Esophagus squamous epithelium (tissue), 5 donors: ENCODE measurements around the gene SIPA1. TPM values are rescaled to one million over a fixed set of nuclear protein-coding genes. Genes with fewer than 3 reads are reported as not detected.

Experiments used
- DNase-seq: peaks from one replicate; lab custom pipeline; 2025; lab: John Stamatoyannopoulos, UW
- H3K27ac ChIP-seq, 4 donors: fragments of 200-600 bp; sonication (generic); one replicate each; pipeline ENCODE4 v1.5.1; 2016 to 2019; ENCODE audit warnings: mild to moderate bottlenecking in 1 of 4
- H3K27me3 ChIP-seq, 4 donors: fragments of 200-600 bp; sonication (generic); 1 replicate in 3 of 4; 2 replicates in 1 of 4; pipeline versions ENCODE4 v1.5.1 to v1.6.0; 2017 to 2021; ENCODE audit warnings: antibody characterized with exemption in 1 of 4
- H3K36me3 ChIP-seq, 3 donors: fragments of 200-600 bp; sonication (generic); one replicate each; pipeline ENCODE4 v1.5.1; 2016 to 2019
- H3K4me1 ChIP-seq, 3 donors: fragments of 200-600 bp; sonication (generic); one replicate each; pipeline ENCODE4 v1.5.1; 2017 to 2019
- H3K4me3 ChIP-seq, 4 donors: fragments of 200-600 bp; sonication (generic); 1 replicate in 3 of 4; 2 replicates in 1 of 4; pipeline ENCODE4 v1.5.1; 2016 to 2019; ENCODE audit warnings: mild to moderate bottlenecking in 2 of 4, moderate library complexity in 1 of 4
- H3K9me3 ChIP-seq, 3 donors: fragments of 200-600 bp; sonication (generic); one replicate each; pipeline ENCODE4 v1.5.1; 2016 to 2019
- POLR2A ChIP-seq, 4 donors: fragments of 450-650 bp; IDR thresholded peaks; one replicate each; pipeline ENCODE4 v1.6.1; 2017; ENCODE audit warnings: antibody characterized with exemption in 4 of 4, mild to moderate bottlenecking in 4 of 4, moderate library complexity in 3 of 4
- WGBS, 2 donors: methylation state at CpG; one replicate each; pipeline ENCODE4 v1.1.5; 2018; 5-methylcytosine and 5-hydroxymethylcytosine counted together
- intact Hi-C: fragments of 100-400 bp; cut with DNase I; formaldehyde crosslinking; loops from one replicate; pipeline ENCODE4 v1.15.0; 2022
- small RNA-seq, 4 donors: library from RNA; depleted of rRNA; stranded (forward); fragments of <200 nt; gene quantifications; one replicate each; pipeline ENCODE3, GENCODE V24; 2016
- total RNA-seq, 4 donors: library from RNA; depleted of rRNA; stranded (reverse); fragments of >200 nt; gene quantifications; one replicate each; pipeline ENCODE4 v1.1.0, GENCODE V29; 2016
- TF ChIP-seq, protein P1 (sequence below), 6 experiments: fragments of 450-650 bp in 4 of 6; fragments of 200-600 bp in 2 of 6; sonication (generic) in 2 of 6; IDR thresholded peaks; one replicate each; pipeline ENCODE4 v1.5.1; 2016 to 2019; ENCODE audit warnings: antibody characterized with exemption in 6 of 6, mild to moderate bottlenecking in 4 of 6, moderate library complexity in 4 of 6
- donor health status: DM: yes; HTN: yes; CAD: no.

The SIPA1 gene
- total RNA-seq, 4 donors from 2014 or later = 7.8 to 29.2 (median 27.5) TPM

DNA sequence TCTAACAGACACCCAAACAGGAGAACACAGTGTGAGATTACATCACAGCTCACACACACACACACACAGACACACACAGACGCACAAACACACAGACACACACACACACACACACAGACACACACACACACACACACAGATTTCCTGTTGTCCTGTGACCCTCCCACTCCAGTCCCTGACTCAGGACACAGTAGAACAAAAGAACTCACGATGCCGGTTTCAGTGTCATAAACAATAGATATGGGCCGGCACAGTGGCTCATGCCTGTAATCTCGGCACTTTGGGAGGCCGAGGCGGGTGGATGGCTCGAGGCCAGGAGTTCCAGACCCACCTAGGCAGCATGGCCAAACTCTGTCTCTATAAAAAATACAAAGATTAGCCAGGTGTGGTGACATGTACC is 60.3 kb downstream of the SIPA1 start:
- Histone ChIP-seq H3K4me1 (peaks cover 0 to 18% (median 7%) of the 10 kb centered on the region in 3 donors), H3K27ac (no peak overlapping the region), H3K9me3 (no peaks in the 10 kb centered on the region), H3K36me3 (no peaks in the 10 kb centered on the region), H3K4me3 (no peak overlapping the region), H3K27me3 (no peaks in the 10 kb centered on the region)
- intact Hi-C loops = no loop called here
- no peak for TF ChIP-seq POLR2A (IDR thresholded peaks at IDR 0.05)
- TF ChIP-seq, protein P1, sequence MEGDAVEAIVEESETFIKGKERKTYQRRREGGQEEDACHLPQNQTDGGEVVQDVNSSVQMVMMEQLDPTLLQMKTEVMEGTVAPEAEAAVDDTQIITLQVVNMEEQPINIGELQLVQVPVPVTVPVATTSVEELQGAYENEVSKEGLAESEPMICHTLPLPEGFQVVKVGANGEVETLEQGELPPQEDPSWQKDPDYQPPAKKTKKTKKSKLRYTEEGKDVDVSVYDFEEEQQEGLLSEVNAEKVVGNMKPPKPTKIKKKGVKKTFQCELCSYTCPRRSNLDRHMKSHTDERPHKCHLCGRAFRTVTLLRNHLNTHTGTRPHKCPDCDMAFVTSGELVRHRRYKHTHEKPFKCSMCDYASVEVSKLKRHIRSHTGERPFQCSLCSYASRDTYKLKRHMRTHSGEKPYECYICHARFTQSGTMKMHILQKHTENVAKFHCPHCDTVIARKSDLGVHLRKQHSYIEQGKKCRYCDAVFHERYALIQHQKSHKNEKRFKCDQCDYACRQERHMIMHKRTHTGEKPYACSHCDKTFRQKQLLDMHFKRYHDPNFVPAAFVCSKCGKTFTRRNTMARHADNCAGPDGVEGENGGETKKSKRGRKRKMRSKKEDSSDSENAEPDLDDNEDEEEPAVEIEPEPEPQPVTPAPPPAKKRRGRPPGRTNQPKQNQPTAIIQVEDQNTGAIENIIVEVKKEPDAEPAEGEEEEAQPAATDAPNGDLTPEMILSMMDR (IDR thresholded peaks at IDR 0.05) = no peak
- no peak for DNase-seq
- WGBS, 2 donors = 23 to 53% methylated on average over 8 of the region's 8 CpGs

DNA sequence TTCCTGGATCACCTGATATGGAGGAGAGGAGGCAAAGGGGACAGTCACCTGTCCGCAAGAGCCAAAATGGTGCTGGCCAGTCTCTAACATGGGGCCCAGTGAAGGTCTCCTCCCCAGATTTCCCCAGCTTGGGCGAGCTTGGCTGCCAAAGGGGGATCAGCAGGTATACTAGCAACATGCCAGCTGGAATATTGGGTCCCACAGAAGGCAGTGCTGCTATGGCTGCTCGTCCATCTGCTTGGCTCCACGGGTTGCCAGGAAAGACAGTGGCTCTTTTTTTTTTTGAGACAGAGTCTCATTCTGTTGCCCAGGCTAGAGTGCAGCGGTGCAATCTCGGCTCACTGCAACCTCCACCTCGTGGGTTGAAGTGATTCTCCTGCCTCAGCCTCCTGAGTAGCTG is 61.4 kb downstream of the SIPA1 start:
- 73 to 79% methylated on average over 6 to 7 of the region's 7 CpGs for WGBS, 2 donors
- DNase-seq = no peak
- Histone ChIP-seq H3K4me1 (peaks cover 0 to 14% (median 7%) of the 10 kb centered on the region in 3 donors), H3K36me3 (no peaks in the 10 kb centered on the region), H3K27me3 (peaks cover 0 to 3% (median 0%) of the 10 kb centered on the region in 4 donors), H3K4me3 (no peak overlapping the region), H3K27ac (no peak overlapping the region), H3K9me3 (no peaks in the 10 kb centered on the region)
- intact Hi-C loops = no loop called here
- TF ChIP-seq, protein P1 (IDR thresholded peaks at IDR 0.05) = no peak
- TF ChIP-seq POLR2A (IDR thresholded peaks at IDR 0.05) = no peak

DNA sequence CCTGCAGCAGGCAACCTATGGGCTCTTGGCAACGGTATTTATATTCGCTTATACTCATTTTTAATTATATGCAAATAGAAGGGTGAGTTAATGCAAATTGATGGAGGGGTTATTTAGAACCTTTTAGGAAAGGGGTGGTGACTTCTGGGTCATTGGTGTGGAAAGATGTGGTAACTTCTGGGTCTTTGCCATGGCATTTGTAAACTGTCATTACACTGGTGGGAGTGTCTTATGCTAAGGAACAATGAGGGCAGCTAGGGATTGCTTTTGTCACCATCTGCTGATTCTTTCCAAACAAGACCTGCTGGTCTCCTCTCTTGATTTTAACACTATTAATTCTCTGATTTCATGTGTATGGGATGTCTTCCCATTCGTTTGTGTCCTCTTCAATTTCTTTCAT is 62.5 kb downstream of the SIPA1 start:
- Histone ChIP-seq H3K9me3 (no peaks in the 10 kb centered on the region), H3K36me3 (no peaks in the 10 kb centered on the region), H3K4me3 (no peak overlapping the region), H3K4me1 (peaks cover 0 to 9% (median 6%) of the 10 kb centered on the region in 3 donors), H3K27ac (no peak overlapping the region), H3K27me3 (peaks cover 0 to 3% (median 0%) of the 10 kb centered on the region in 4 donors)
- DNase-seq = no peak
- intact Hi-C loops = no loop called here
- WGBS, 2 donors = 64 to 66% methylated on average over 3 of the region's 3 CpGs
- TF ChIP-seq, protein P1 (IDR thresholded peaks at IDR 0.05) = no peak
- no peak for TF ChIP-seq POLR2A (IDR thresholded peaks at IDR 0.05)

Small RNA genes within 50 kb of the gene (small RNA-seq; reads per million reads assigned to genes)
- gene MIR4489 (0 reads per million in 4 donors), gene MIR4690 (0 to 0.36 (median 0) reads per million in 4 donors), gene RN7SL309P (0 reads per million in 4 donors)

Other genes with a start within 250 kb of the SIPA1 start
- gene NEAT1, start 215.3 kb upstream of the SIPA1 start, total RNA-seq = 100 to 1,000 TPM in 3 of 4 donors, 10 to 100 TPM in 1; 30.6 to 705 (median 357) TPM
- over 10,000 TPM in 2 of 4 donors, 1,000 to 10,000 TPM in 2; 1,739 to 13,677 (median 9,435) TPM for gene MALAT1, start 139.1 kb upstream of the SIPA1 start, total RNA-seq
- 10 to 100 TPM; 40.6 to 63.3 (median 52.6) TPM for gene SCYL1, start 113.0 kb upstream of the SIPA1 start, total RNA-seq
- 10 to 100 TPM; 28.1 to 87.5 (median 54.0) TPM for gene LTBP3, start 79.7 kb upstream of the SIPA1 start, total RNA-seq
- gene ZNRD2, start 67.6 kb upstream of the SIPA1 start, total RNA-seq = 10 to 100 TPM; 33.2 to 48.0 (median 40.0) TPM
- 10 to 100 TPM; 12.0 to 44.1 (median 23.9) TPM for gene FAM89B, start 65.6 kb upstream of the SIPA1 start, total RNA-seq
- gene EHBP1L1, start 62.0 kb upstream of the SIPA1 start, total RNA-seq = 100 to 1,000 TPM in 1 of 4 donors, 10 to 100 TPM in 3; 46.5 to 101 (median 87.4) TPM
- gene KCNK7, start 42.3 kb upstream of the SIPA1 start, total RNA-seq = 10 to 100 TPM in 3 of 4 donors, 1 to 10 TPM in 1; 5.5 to 22.5 (median 15.2) TPM
- gene MAP3K11, start 23.9 kb upstream of the SIPA1 start, total RNA-seq = 10 to 100 TPM; 27.5 to 33.0 (median 30.4) TPM
- gene PCNX3, start 22.3 kb upstream of the SIPA1 start, total RNA-seq = 10 to 100 TPM; 24.0 to 40.0 (median 30.9) TPM
- gene RELA, start 24.8 kb downstream of the SIPA1 start, total RNA-seq = 10 to 100 TPM; 29.4 to 49.4 (median 47.5) TPM
- 10 to 100 TPM; 38.2 to 64.7 (median 51.1) TPM for gene KAT5, start 74.2 kb downstream of the SIPA1 start, total RNA-seq
- gene RNASEH2C, start 82.7 kb downstream of the SIPA1 start, total RNA-seq = 10 to 100 TPM; 39.9 to 59.5 (median 50.8) TPM
- gene AP5B1, start 142.9 kb downstream of the SIPA1 start, total RNA-seq = 10 to 100 TPM; 16.4 to 38.5 (median 23.3) TPM
- 10 to 100 TPM; 26.5 to 90.9 (median 55.3) TPM for gene OVOL1, start 149.0 kb downstream of the SIPA1 start, total RNA-seq
- under 1 TPM in 1 of 4 donors, not detected in 3; 0.38 TPM for gene SNX32, start 195.9 kb downstream of the SIPA1 start, total RNA-seq
- gene CFL1, start 220.1 kb downstream of the SIPA1 start, total RNA-seq = 100 to 1,000 TPM; 453 to 833 (median 750) TPM
- 10 to 100 TPM; 17.6 to 36.2 (median 31.1) TPM for gene MUS81, start 222.3 kb downstream of the SIPA1 start, total RNA-seq
- gene EFEMP2, start 234.7 kb downstream of the SIPA1 start, total RNA-seq = 10 to 100 TPM in 2 of 4 donors, 1 to 10 TPM in 2; 3.6 to 29.0 (median 10.2) TPM
- 1 to 10 TPM in 3 of 4 donors, under 1 TPM in 1; 0.21 to 3.6 (median 1.8) TPM for gene CTSW, start 241.7 kb downstream of the SIPA1 start, total RNA-seq